Right kidney (tissue), 9 donors: ENCODE measurements around the gene LPCAT3.
A peak's percentile ranks its signal among the peaks of the same experiment; 100 is the strongest.
"Not testable (repeated sequence)": the region's sequence is repeated elsewhere in the genome, so short reads cannot be mapped to it uniquely, and the experiment has no call there.

ENCODE experiments used
- DNase-seq: peaks from one replicate; pipeline ENCODE4 v3.0.0-alpha.2; 2016
- long read RNA-seq, 8 donors: transcript quantifications; one replicate each; lab custom pipeline, GENCODE V29; 2026

The LPCAT3 gene, protein sequence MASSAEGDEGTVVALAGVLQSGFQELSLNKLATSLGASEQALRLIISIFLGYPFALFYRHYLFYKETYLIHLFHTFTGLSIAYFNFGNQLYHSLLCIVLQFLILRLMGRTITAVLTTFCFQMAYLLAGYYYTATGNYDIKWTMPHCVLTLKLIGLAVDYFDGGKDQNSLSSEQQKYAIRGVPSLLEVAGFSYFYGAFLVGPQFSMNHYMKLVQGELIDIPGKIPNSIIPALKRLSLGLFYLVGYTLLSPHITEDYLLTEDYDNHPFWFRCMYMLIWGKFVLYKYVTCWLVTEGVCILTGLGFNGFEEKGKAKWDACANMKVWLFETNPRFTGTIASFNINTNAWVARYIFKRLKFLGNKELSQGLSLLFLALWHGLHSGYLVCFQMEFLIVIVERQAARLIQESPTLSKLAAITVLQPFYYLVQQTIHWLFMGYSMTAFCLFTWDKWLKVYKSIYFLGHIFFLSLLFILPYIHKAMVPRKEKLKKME
- long read RNA-seq, donor 1, transcript LPCAT3-201 (13 exons, 2,268 nt) = major isoform, 9 of 9 reads
- long read RNA-seq, donor 1, partial matches to known transcripts = 0 of 9 reads
- long read RNA-seq, donor 1, other reads (novel, unspliced or antisense) = 0 of 9 reads
- long read RNA-seq, donor 2, transcript LPCAT3-201 (13 exons, 2,268 nt) = major isoform, 7 of 7 reads
- long read RNA-seq, donor 2, partial matches to known transcripts = 0 of 7 reads
- long read RNA-seq, donor 2, other reads (novel, unspliced or antisense) = 0 of 7 reads
- long read RNA-seq, donor 3, partial matches to known transcripts = 0 of 4 reads
- long read RNA-seq, donor 3, other reads (novel, unspliced or antisense) = 0 of 4 reads
- long read RNA-seq, donor 4, transcript LPCAT3-201 (13 exons, 2,268 nt) = major isoform, 7 of 13 reads
- long read RNA-seq, donor 4, partial matches to known transcripts = 5 of 13 reads
- long read RNA-seq, donor 4, other reads (novel, unspliced or antisense) = 0 of 13 reads
- long read RNA-seq, donor 5, transcript LPCAT3-201 (13 exons, 2,268 nt) = major isoform, 12 of 12 reads
- long read RNA-seq, donor 5, partial matches to known transcripts = 0 of 12 reads
- long read RNA-seq, donor 5, other reads (novel, unspliced or antisense) = 0 of 12 reads
- long read RNA-seq, donor 6, transcript LPCAT3-201 (13 exons, 2,268 nt) = major isoform, 11 of 17 reads
- long read RNA-seq, donor 6, partial matches to known transcripts = 5 of 17 reads
- long read RNA-seq, donor 6, other reads (novel, unspliced or antisense) = 0 of 17 reads
- long read RNA-seq, donor 7, transcript LPCAT3-201 (13 exons, 2,268 nt) = major isoform, 9 of 10 reads
- long read RNA-seq, donor 7, partial matches to known transcripts = 0 of 10 reads
- long read RNA-seq, donor 7, other reads (novel, unspliced or antisense) = 0 of 10 reads
- long read RNA-seq, donor 8, transcript LPCAT3-201 (13 exons, 2,268 nt) = major isoform, 6 of 13 reads
- long read RNA-seq, donor 8, partial matches to known transcripts = 7 of 13 reads
- long read RNA-seq, donor 8, other reads (novel, unspliced or antisense) = 0 of 13 reads

GRCh38 chr12:7018350-7019042 is at the start of gene LPCAT3:
Gene LPCAT3, minus strand, starts transcription at chr12:7018476. Its CDS starts 52 bp downstream, at chr12:7018424.
- peak; percentile 99 for DNase-seq

GRCh38 chr12:7067096-7067495 is 48.8 kb upstream of the LPCAT3 start:
- DNase-seq = no peak

GRCh38 chr12:7066596-7066995 is 48.3 kb upstream of the LPCAT3 start:
- DNase-seq = no peak

- no peak for DNase-seq
Observed at GRCh38 chr12:7065073-7065623, 46.9 kb upstream of the LPCAT3 start.

- DNase-seq = no peak
Observed at GRCh38 chr12:7064516-7064915, 46.2 kb upstream of the LPCAT3 start.

DNA sequence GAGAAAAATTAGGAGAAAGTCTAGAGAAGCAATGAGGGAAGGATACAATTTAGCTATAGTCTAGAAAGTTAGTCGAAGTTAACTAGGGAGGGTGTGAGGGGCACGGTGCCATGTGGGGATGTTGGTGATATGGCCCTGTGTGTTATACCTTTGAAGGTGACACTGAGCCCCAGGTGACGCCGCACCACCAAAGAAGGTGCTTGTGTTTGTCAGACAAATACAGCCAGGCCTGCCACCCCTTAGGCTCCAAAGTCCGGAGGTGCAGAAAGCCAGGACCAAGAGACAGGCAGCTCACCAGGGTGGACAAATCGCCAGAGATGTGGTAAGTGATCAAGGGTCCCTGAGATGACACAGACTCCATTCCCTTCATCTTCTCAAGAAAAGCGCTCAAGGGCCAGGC is 43.3 kb upstream of the LPCAT3 start:
- DNase-seq = no peak

DNA sequence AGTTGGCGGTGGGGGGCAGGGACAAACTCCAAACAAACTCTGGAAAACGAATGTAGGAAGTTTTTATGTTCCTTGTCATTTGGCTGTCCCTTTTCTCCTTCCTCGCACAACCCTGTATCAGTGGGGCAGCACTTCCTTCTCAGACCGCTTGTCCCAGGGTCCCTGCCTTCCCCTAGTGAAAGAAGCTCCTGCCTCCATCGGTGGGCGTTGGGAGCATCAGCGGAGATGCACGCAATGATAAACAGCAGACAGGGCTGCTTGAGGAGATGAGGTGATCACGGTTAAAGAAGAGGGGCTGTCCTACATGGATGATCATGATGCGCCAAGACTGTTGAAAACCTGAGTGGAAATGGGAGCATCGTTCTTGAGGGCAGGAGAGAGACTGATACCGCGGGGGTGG is 42.9 kb upstream of the LPCAT3 start:
- DNase-seq = no peak

DNA sequence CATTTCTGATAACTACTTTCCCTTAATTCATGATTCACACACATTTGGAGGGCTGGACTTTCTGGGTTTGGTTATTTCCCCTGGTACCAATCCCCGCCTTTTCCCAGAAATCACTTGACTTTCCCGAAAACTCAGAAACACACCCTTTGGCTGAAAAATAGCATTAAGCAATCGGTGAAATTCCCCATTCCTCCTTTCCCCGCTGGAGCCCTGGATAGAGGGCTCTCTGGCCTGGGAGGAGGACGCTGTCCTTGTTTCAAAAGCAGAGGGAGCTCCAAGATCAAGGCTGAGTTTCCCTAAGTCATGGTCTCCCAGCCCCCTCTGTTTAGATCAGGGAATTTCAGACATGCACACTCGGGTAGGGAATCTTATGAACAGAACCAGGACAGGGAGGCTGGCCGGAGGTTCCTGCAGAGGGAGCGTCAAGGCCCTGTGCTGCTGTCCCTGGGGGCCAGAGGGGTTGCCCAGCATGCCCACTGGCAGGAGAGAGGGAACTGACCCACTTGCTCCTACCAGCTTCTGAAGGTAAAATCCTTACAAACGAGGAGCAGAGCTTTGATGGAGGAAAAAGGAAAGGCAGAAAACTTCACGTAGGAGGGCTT is 42.2 kb upstream of the LPCAT3 start, which contains the start of gene C1S:
Gene C1S (plus strand): TSS at position 366 of the 602 bp plus-strand sequence. CDS start 1,195 bp downstream, outside the sequence.
- DNase-seq = peak; percentile 58

DNA sequence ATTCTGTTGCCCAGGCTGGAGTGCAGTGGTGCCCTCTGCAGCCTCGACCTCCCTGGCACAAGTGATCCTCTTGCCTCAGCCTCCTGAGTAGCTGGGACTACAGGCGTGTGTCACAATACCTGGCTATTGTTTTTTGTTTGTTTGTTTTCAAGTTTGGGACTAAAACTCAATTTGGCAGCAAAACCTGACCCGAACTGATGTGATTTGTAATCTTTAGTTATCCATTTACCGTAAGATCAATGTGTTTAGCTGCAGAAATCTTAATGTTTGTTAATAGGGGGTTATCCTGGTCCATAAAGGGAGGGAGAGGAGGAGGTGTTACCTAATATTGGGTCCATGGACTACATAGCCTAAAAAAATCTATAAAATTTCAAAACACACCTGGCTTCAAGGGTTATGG is 41.5 kb upstream of the LPCAT3 start:
- no peak for DNase-seq

GRCh38 chr12:7058850-7059395 is 40.6 kb upstream of the LPCAT3 start:
- no peak for DNase-seq

DNA sequence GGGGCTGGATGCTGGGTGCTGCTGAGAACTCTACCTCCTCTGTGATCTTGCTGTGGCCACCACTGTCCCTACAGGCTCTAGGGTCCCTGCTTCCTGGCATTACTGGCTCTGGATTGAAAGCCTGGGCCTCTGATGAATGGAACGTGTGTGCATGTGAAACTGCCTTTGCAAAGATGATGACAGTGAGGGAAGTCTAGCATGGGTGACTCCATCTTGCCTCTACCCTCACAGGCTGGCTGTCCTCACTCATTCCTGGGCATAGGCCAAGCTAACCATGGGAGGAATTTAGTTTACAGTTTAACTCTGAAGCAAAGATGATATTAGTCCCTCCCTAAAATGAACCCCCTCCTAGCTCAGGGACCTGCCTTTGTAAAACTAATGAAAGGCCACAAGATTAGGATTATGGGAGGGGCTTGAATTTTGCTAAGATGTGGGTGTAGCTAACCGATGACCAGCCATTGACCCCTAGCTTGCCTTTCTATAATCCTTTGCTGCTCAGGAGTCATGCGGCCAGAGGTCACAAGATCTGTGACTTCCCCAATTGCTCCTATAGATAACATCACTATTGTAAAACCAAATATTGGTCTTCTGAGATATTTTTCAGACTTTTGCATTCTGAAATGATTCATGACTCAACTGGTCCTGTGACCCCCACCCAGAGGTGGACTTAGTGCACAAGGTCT is 40.0 kb upstream of the LPCAT3 start:
- no peak for DNase-seq

DNA sequence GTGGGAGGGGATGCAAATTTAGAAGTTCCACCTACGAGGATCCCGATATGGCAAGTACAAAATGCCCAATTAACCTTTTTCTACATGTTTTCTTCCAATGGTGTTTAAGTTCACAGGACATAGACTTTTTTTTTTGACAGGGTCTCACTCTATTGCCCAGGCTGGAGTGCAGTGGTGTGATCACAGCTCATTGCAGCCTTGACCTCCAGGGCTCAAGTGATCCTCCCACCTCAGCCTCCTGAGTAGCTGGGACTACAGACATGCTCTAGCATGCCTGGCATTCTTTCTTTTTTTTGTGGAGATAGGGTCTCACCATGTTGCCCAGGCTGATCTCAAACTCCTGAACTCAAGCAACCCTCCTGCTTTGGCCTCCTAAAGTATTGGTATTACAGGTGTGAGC is 37.5 kb upstream of the LPCAT3 start:
- not testable (repeated sequence) for DNase-seq

GRCh38 chr12:7054925-7055324 is 36.6 kb upstream of the LPCAT3 start:
- DNase-seq = no peak

- DNase-seq = not testable (repeated sequence)
Observed at GRCh38 chr12:7049973-7050372, 31.7 kb upstream of the LPCAT3 start.

DNA sequence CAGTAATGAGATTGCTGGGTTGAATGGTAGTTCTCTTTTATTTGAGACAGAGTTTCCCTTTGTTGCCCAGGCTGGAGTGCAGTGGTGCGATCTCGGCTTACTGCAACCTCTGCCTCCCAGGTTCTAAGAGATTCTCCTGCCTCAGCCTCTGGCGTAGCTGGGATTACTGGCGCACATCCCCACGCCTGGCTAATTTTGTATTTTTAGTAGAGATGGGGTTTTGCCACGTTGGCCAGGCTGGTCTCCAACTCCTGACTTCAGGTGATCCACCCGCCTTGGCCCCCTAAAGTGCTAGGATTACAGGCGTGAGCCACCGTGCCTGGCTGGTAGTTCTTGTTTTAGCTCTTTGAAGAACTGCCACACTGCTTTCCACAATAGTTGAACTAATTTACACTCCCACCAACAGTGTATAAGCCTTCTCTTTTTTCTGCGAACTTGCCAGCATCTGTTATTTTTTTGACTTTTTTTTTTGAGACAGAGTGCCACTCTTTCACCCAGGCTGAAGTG is 31.2 kb upstream of the LPCAT3 start:
- DNase-seq = not testable (repeated sequence)

DNA sequence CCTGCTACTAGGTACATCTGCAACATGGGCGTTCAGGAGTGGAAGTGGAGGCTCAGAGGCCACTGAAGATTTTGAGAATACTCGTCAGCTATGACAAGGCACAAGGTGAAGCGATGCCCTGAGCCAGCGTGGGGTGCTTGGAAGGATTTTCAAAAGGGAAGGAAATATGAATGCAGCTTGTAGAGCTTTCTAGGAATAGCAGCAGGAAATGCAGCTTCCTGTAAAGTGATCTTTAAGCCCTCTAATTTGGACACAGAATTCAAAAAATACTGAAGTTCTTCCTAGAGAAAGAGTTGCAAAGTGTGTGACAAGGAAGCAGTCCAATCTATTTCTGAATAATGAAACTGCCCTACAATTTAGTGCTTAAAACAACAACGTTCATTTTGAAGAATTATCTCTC is 29.0 kb upstream of the LPCAT3 start:
- DNase-seq = no peak

DNA sequence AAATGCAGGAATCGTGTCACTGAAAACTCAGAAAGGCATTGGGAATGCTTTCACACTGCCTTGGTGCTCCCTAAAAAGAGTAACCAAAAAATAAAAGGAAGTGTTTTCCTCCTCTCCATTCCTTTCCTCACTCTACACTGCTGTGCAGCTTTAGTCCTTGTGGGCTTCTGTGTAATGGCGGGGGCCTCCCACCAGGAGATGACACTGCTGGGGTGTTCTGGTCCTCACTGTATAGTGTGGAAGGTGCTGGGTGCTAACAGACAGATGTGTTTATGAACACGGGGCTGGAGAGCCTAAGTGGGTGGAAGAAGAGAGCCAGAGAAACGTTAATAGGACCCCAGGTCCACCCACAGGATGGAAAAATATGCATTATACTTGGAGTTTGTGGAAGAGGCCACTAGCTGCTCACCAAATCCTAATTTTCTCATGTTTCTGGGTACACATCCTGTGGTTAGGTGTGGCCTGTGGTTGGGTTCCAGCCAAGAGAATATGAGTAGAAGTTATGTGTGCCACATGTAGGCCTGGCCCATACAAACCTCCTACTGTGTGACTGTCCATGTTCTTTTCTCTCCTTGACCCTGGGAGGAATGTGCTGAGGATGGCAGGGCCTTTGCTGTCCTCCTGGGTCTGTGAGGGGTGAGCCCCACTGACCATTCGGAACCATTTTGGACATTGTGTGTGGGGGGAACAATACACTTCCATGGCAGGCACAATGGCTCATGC is 28.3 kb upstream of the LPCAT3 start:
- no peak for DNase-seq

- DNase-seq = no peak
Observed at GRCh38 chr12:7045913-7046312, 27.6 kb upstream of the LPCAT3 start.

- no peak for DNase-seq
Observed at GRCh38 chr12:7042842-7043241, 24.6 kb upstream of the LPCAT3 start.
